ENCODE measurements around the gene ESRRB.

The ESRRB gene

DNA sequence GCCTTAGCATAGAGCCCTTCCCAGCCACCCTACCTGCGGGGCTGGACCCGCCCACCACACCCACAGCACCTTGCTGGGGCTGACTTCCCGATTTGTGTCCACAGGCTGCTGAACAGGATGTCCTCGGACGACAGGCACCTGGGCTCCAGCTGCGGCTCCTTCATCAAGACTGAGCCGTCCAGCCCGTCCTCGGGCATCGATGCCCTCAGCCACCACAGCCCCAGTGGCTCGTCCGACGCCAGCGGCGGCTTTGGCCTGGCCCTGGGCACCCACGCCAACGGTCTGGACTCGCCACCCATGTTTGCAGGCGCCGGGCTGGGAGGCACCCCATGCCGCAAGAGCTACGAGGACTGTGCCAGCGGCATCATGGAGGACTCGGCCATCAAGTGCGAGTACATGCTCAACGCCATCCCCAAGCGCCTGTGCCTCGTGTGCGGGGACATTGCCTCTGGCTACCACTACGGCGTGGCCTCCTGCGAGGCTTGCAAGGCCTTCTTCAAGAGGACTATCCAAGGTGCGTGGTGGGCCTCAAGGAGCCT is 63.4 kb downstream of the ESRRB start:
- TF ChIP-seq CSDC2 (CRISPR knock-in tag; IDR thresholded peaks at IDR 0.05) (no peak), RARB (CRISPR knock-in tag; IDR thresholded peaks at IDR 0.05) (no peak), BACH2 (CRISPR knock-in tag; IDR thresholded peaks at IDR 0.05; ENCODE audit: borderline replicate concordance) (no peak), OSR1 (CRISPR knock-in tag; IDR thresholded peaks at IDR 0.05) (no peak), ARNTL (CRISPR knock-in tag; IDR thresholded peaks at IDR 0.05; ENCODE audit: borderline replicate concordance, low read depth) (no peak), ISL1 (CRISPR knock-in tag; IDR thresholded peaks at IDR 0.05) (no peak), ZNF8 (CRISPR knock-in tag; IDR thresholded peaks at IDR 0.05) (no peak), PPARA (CRISPR knock-in tag; IDR thresholded peaks at IDR 0.05; ENCODE audit: borderline replicate concordance) (no peak), ZFP30 (CRISPR knock-in tag; IDR thresholded peaks at IDR 0.05) (no peak), SNAI2 (CRISPR knock-in tag; IDR thresholded peaks at IDR 0.05) (no peak), ZNF565 (CRISPR knock-in tag; conservative IDR thresholded peaks at IDR 0.05; ENCODE audit: low read depth) (no peak), TOX (CRISPR knock-in tag; IDR thresholded peaks at IDR 0.05; ENCODE audit: borderline replicate concordance) (no peak), ZC3H10 (CRISPR knock-in tag; IDR thresholded peaks at IDR 0.05) (no peak), ESRRG (CRISPR knock-in tag; IDR thresholded peaks at IDR 0.05) (no peak), ZFP3 (CRISPR knock-in tag; IDR thresholded peaks at IDR 0.05) (no peak)
- TF ChIP-seq, protein P1, sequence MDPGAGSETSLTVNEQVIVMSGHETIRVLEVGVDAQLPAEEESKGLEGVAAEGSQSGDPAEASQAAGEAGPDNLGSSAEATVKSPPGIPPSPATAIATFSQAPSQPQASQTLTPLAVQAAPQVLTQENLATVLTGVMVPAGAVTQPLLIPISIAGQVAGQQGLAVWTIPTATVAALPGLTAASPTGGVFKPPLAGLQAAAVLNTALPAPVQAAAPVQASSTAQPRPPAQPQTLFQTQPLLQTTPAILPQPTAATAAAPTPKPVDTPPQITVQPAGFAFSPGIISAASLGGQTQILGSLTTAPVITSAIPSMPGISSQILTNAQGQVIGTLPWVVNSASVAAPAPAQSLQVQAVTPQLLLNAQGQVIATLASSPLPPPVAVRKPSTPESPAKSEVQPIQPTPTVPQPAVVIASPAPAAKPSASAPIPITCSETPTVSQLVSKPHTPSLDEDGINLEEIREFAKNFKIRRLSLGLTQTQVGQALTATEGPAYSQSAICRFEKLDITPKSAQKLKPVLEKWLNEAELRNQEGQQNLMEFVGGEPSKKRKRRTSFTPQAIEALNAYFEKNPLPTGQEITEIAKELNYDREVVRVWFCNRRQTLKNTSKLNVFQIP (CRISPR knock-in tag; IDR thresholded peaks at IDR 0.05; ENCODE audit: borderline replicate concordance, low read depth) = no peak
- TF ChIP-seq, protein P2, sequence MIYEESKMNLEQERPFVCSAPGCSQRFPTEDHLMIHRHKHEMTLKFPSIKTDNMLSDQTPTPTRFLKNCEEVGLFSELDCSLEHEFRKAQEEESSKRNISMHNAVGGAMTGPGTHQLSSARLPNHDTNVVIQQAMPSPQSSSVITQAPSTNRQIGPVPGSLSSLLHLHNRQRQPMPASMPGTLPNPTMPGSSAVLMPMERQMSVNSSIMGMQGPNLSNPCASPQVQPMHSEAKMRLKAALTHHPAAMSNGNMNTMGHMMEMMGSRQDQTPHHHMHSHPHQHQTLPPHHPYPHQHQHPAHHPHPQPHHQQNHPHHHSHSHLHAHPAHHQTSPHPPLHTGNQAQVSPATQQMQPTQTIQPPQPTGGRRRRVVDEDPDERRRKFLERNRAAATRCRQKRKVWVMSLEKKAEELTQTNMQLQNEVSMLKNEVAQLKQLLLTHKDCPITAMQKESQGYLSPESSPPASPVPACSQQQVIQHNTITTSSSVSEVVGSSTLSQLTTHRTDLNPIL (CRISPR knock-in tag; IDR thresholded peaks at IDR 0.05; ENCODE audit: low read depth) = no peak
- TF ChIP-seq, protein P3, sequence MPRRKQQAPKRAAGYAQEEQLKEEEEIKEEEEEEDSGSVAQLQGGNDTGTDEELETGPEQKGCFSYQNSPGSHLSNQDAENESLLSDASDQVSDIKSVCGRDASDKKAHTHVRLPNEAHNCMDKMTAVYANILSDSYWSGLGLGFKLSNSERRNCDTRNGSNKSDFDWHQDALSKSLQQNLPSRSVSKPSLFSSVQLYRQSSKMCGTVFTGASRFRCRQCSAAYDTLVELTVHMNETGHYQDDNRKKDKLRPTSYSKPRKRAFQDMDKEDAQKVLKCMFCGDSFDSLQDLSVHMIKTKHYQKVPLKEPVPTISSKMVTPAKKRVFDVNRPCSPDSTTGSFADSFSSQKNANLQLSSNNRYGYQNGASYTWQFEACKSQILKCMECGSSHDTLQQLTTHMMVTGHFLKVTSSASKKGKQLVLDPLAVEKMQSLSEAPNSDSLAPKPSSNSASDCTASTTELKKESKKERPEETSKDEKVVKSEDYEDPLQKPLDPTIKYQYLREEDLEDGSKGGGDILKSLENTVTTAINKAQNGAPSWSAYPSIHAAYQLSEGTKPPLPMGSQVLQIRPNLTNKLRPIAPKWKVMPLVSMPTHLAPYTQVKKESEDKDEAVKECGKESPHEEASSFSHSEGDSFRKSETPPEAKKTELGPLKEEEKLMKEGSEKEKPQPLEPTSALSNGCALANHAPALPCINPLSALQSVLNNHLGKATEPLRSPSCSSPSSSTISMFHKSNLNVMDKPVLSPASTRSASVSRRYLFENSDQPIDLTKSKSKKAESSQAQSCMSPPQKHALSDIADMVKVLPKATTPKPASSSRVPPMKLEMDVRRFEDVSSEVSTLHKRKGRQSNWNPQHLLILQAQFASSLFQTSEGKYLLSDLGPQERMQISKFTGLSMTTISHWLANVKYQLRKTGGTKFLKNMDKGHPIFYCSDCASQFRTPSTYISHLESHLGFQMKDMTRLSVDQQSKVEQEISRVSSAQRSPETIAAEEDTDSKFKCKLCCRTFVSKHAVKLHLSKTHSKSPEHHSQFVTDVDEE (CRISPR knock-in tag; IDR thresholded peaks at IDR 0.05) = no peak
- TF ChIP-seq, protein P4, sequence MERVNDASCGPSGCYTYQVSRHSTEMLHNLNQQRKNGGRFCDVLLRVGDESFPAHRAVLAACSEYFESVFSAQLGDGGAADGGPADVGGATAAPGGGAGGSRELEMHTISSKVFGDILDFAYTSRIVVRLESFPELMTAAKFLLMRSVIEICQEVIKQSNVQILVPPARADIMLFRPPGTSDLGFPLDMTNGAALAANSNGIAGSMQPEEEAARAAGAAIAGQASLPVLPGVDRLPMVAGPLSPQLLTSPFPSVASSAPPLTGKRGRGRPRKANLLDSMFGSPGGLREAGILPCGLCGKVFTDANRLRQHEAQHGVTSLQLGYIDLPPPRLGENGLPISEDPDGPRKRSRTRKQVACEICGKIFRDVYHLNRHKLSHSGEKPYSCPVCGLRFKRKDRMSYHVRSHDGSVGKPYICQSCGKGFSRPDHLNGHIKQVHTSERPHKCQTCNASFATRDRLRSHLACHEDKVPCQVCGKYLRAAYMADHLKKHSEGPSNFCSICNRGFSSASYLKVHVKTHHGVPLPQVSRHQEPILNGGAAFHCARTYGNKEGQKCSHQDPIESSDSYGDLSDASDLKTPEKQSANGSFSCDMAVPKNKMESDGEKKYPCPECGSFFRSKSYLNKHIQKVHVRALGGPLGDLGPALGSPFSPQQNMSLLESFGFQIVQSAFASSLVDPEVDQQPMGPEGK (CRISPR knock-in tag; IDR thresholded peaks at IDR 0.05; ENCODE audit: borderline replicate concordance) = no peak
- TF ChIP-seq, protein P5, sequence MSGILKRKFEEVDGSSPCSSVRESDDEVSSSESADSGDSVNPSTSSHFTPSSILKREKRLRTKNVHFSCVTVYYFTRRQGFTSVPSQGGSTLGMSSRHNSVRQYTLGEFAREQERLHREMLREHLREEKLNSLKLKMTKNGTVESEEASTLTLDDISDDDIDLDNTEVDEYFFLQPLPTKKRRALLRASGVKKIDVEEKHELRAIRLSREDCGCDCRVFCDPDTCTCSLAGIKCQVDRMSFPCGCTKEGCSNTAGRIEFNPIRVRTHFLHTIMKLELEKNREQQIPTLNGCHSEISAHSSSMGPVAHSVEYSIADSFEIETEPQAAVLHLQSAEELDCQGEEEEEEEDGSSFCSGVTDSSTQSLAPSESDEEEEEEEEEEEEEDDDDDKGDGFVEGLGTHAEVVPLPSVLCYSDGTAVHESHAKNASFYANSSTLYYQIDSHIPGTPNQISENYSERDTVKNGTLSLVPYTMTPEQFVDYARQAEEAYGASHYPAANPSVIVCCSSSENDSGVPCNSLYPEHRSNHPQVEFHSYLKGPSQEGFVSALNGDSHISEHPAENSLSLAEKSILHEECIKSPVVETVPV (CRISPR knock-in tag; IDR thresholded peaks at IDR 0.05) = no peak
- no peak for ATAC-seq

DNA sequence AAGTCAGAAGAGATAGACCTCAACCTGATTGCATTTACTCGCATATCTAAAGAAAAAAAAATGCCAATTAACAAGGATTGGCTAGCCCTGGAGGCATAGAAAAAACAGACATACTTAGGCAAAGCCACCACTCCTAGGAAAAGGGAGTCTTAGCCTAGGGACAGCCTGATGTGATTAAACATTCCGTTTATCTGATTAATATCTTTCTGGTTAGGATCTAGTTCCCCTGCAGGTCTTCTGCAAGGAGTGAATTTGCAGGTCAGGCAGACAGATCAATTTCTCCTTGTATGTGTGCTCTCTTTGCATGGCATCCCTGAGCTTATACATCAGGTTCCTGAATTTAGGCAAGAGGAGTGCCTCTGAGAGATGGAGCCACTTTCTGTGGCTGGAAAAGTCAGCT is 70.5 kb downstream of the ESRRB start:
- no peak for TF ChIP-seq SNAI2 (CRISPR knock-in tag; IDR thresholded peaks at IDR 0.05)
- TF ChIP-seq ZFP30 (CRISPR knock-in tag; IDR thresholded peaks at IDR 0.05) = no peak
- no peak for TF ChIP-seq RARB (CRISPR knock-in tag; IDR thresholded peaks at IDR 0.05)
- no peak for TF ChIP-seq OSR1 (CRISPR knock-in tag; IDR thresholded peaks at IDR 0.05)
- TF ChIP-seq PPARA (CRISPR knock-in tag; IDR thresholded peaks at IDR 0.05; ENCODE audit: borderline replicate concordance) = no peak
- no peak for TF ChIP-seq TOX (CRISPR knock-in tag; IDR thresholded peaks at IDR 0.05; ENCODE audit: borderline replicate concordance)
- TF ChIP-seq, protein P2 (CRISPR knock-in tag; IDR thresholded peaks at IDR 0.05; ENCODE audit: low read depth) = no peak
- TF ChIP-seq ZNF565 (CRISPR knock-in tag; conservative IDR thresholded peaks at IDR 0.05; ENCODE audit: low read depth) = no peak
- TF ChIP-seq TCF4 (CRISPR knock-in tag; IDR thresholded peaks at IDR 0.05; ENCODE audit: borderline replicate concordance) = no peak
- TF ChIP-seq ARNTL (CRISPR knock-in tag; IDR thresholded peaks at IDR 0.05; ENCODE audit: borderline replicate concordance, low read depth) = no peak
- TF ChIP-seq ZNF8 (CRISPR knock-in tag; IDR thresholded peaks at IDR 0.05) = no peak
- TF ChIP-seq, protein P1 (CRISPR knock-in tag; IDR thresholded peaks at IDR 0.05; ENCODE audit: borderline replicate concordance, low read depth) = no peak
- no peak for TF ChIP-seq GLIS3 (CRISPR knock-in tag; IDR thresholded peaks at IDR 0.05)

More for the DNA sequence above, 70.5 kb downstream of the ESRRB start:
- ATAC-seq = no peak
